Stimulated activated CD4-positive, alpha-beta T cell treated with anti-CD3 and anti-CD28 coated beads, Interleukin-2, amount 100 ng/mL, for 48 hours (primary cell): Measurements from ENCODE around the gene E4F1.
A peak's percentile ranks its signal among the peaks of the same experiment; 100 is the strongest.
"Not testable (repeated sequence)": the region's sequence is repeated elsewhere in the genome, so short reads cannot be mapped to it uniquely, and the experiment has no call there.

ENCODE experiments used
- DNase-seq, 2 donors: peaks; one replicate each; pipeline ENCODE4 v3.0.0-alpha.2; 2020

E4F1 gene

DNA sequence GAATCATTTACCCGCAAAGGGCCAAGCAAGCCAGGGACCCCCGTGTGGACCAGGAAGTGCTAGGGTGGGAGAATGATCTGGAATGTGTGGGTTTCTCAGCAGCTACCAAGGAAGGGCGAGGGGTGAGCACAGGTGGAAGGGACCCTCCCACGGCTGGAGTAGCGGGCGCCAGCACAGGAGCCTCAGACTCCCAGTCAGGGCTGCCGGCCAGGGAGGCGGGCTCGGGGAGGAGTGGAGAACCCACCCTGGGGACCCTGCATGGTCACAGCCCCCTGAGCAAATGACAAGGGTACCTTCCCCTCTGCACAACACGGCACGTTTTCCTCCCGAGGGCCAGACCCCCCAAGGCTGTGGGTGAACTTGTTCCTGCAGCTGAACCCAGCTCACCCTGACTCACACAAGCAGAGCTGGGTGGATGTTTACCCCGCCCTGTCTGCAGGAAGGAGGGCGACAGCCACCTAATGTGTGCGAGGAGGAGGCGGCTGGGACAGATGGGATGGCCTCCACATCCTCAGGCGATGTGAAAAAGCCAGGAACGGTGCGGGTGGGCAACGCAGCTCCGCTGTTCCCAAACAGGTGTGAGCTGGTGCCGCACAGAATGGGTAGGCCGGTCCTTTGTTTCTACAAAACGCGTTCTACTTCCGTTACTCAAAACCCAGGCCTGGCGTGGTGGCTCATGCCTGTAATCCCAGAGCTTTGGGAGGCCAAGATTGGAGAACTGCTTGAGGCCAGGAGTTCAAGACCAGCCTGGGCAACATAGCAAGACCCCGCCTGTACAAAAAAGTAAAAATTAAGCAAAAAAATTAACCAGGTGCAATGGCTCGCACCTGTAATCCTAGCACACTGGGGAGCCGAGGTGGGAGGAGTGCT is 21.8 kb downstream of the E4F1 start:
- no peak for DNase-seq

DNA sequence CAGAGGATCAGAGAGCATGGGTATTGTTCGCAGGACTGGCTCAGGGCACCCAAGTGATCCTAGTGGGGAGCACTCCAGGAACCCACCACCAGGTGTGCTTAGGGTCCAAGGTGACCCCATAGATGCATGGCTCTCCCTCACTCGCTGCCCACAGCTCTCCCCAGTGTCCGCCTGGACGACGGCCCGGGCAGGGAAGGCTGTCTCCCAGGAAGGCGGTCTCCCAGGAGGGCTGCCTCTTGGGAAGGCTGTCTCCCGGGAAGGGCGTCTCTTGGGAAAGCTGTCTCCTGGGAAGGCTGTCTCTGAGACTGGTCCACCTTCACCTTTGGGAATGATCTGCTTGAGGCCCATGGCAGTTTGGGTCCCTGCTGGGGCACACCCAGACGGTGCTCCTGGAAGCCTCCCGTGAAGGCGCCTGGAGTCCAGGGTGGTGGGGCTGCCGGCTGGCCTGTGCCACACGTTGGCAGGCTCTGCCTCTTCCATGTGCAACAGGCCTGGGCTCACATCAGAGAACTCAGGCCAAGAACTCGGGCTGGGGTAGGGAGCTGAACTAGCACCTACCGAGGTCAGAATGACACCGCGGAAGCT is 23.0 kb downstream of the E4F1 start:
- no peak for DNase-seq

- DNase-seq, result peak in 1 of 2 donors; percentile 31
Measured at GRCh38 chr16:2250652-2251295, 27.4 kb downstream of the E4F1 start.

DNA sequence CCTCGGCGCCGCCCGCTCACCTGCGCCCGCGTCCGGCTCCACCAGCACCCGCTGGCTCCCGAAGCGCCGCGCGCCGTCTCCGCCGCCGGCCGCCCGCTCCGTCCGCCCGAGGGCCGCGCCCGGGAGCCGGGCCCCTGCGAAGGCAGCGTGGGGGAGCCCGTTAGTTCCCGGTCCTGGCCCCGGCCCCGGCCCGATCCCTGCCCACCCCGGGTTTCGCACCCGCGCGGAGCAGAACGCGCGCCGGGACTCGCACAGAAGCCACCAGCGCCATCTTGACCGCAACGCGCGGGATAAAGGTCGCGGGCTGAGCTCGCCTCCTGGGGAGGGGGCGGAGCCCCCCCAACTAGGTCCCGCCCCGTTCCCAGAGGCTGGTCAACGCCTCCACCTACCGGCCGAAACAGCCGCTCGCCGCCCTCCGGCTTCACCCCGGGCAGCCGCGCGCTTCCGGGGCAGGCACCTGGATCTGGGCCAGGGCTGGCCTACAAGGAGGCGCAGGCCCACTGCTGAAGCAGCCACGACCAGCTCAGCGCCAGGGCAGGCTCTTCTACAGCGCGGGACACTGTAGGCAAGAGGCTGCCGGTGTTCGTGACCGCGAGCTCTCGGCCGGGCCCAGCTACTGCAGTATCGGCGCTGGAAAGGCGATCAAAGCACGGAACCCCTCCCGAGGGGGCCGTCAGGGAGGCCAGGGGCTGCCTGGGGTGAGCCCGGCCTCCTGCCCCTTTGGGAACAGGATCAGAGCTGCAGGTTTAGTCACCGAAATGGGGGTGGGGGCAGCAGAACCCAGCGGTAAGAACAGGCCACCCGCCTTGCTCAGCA is 28.1 kb downstream of the E4F1 start, which contains the start of gene ECI1:
TSS of gene ECI1 (minus strand) at position 292 of the 816 bp plus-strand sequence. CDS start at position 271, 21 bp downstream.
- DNase-seq, result peak; percentile 76 to 80

DNA sequence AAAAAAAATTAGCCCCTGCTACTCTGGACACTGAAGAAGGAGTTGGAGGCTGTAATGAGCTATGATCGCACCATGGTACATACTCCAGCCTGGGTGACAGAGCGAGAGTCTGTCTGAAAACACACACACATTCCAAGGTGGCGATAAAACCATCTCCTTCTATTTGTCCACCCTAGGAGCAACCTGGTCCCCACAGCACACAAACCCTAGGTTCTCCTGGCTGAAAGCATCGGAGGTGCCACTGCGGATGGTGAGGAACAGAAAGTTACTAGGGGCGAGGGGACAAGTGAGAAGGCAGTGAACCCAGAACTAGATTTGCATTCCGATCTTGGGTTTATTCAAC is 29.4 kb downstream of the E4F1 start:
- DNase-seq, result no peak

- no peak for DNase-seq
Measured at GRCh38 chr16:2253293-2253692, 29.9 kb downstream of the E4F1 start.

DNA sequence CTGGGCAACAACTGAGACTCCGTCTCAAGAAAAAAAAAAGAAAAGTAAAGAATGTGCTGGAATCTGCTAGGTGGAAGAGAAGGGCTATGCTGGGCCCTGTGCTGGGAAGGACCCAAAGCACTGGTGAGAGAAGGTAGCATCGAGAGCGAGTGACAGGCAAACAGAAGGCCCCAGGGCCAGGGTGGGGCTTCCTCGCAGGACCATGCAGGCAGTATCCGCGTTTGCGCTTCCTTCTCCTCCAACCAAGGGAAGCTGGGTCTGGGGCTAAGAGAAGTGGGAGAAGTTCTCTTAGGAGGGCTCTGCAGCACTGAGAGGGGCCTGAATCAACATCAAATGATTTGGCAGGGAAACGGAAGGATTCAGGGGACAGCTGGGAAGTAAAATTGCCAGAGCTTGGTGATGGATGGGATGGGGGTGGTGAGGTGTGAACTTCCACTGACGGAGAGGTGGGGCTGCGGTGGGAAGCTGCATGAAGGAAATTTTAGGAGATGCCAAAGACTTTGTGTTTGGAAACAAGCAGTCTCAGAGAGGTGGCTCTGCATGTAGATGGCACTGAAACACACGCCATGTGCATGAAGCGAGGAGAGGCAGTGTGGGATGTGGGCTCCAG is 33.2 kb downstream of the E4F1 start:
- no peak for DNase-seq

GRCh38 chr16:2257726-2258125 is 34.3 kb downstream of the E4F1 start:
- DNase-seq, result no peak

GRCh38 chr16:2258530-2258929 is 35.1 kb downstream of the E4F1 start:
- not testable (repeated sequence) for DNase-seq

DNA sequence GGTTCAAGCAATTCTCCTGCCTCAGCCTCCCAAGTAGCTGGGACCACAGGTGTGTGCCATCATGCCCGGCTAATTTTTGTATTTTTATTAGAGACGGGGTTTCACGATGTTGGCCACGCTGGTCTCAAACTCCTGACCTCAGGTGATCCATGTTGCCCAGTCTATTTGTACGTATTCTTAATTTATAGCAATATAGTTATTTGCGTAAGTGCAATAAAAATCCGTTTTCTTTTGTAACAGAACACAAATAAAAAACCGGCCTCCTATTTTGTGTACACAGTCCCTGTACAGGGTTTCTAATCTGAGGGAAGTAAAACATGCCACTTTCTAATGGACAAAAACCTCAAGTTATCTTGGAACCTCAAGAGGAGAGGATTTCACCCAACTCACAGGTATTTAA is 36.9 kb downstream of the E4F1 start:
- no peak for DNase-seq

GRCh38 chr16:2263026-2263425 is 39.6 kb downstream of the E4F1 start:
- DNase-seq, result not testable (repeated sequence)

GRCh38 chr16:2266887-2267286 is 43.5 kb downstream of the E4F1 start:
- not testable (repeated sequence) for DNase-seq

DNA sequence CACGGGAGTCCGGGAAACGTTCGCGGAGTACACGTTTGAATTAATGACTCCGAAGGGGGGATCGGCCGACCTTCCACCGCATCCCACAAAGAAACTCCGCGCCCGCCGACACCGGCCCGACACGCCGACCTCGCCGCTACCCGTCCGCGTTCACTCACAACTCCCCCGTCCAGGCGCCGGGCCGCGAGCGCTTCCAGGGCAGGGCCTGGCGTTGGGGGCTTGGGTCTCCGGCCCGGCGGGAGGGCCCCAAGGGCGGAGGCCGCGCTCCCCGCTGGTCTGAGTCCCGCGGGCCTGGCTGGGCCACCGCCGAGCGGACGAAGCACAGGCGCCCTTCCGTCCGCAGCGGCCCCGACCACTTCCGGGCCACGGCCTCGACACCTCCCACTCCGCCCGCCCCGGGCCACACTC is 44.1 kb downstream of the E4F1 start:
- DNase-seq, result not testable (repeated sequence)

DNA sequence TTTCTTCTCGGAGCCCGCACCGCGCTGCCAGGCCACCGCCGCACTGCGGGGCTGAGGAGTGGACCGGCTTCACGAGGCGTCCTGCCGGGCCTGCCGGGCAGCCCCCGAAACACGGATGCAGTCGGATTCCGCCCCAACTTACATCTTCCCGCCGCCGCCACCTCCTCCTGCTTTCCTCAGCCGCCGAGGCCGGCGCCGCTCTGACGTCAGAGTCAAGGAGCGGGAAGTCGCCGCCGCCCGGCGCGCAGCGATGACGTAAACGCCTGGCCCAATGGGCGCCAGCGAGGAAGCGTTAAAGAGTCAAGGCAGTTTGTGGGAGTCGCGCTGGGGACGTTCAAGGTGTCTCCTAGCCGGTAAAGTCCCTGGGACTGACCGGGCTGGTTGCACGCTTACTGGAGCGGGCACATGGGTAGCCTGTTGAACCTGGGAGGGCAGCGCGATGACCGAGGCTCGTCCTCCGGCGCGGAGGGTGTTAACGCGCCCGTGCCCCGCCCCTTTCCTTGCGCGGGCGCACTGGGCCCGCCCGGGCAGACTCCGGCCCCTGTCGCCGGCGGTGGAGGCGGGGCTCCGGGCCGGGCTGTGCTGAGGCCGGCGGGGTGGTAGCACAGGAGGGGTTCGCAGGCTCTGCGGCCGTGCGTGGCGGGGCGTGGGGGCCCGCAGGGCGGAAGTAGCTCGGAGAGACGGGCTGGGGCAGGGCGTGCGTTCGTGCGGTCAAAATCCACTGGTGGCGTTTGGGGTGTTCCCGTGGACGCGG is 44.7 kb downstream of the E4F1 start, which contains the start of gene RNPS1:
TSS of gene RNPS1 (minus strand) at position 214 of the 754 bp plus-strand sequence. CDS start 3,483 bp downstream, outside the sequence.
- peak; percentile 97 to 98 for DNase-seq

DNA sequence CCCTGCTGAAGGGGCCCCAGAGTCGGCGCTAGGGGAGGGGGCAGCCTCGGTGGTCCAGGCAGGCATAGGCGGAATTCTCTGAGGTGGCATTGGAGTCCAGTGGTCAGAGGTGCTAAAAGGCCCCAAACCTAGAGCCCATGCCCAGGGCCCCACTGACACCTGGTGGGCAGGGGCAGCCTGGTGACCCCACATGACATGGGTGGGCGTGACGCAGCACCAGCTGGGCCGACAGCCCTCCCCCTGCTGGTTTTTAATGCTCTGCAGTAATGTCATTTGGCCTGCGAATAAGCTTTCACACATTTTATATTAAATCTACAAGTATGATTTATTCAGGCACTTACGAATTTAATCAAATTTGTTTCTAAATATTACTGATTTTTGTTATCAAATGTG is 46.7 kb downstream of the E4F1 start:
- no peak for DNase-seq

GRCh38 chr16:2270588-2271470 is 47.4 kb downstream of the E4F1 start:
- DNase-seq, result no peak

DNA sequence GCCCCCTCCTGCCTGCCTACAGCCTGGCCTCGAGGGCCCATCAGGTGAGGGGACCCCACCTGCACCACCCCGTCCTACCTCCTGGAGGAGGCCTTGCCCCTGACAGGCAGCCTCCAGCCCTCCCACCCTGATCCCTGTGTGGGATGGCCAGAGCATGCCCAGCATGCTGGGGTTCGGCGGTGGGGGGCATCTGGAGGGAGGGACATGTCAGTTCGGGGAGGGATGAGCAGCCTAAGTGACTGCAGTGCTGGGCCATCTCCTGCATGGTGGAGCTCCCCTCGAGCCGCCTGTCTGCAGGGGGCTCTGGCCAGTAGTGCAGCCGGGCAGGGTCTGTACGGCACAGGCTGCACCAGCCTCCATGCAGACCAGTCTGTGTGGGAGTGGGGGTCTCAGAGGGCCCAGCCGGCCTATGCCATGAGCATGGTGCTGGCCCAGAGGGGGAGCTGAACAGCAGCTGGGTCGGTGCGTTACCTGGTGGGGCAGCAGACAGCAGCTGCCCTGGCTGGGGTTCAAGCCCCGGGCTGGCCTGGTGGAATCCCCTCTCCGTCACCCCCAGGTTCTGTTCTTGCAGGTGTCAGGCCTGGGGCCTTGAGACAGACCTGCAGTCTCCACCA is 48.6 kb downstream of the E4F1 start:
- DNase-seq, result no peak

DNA sequence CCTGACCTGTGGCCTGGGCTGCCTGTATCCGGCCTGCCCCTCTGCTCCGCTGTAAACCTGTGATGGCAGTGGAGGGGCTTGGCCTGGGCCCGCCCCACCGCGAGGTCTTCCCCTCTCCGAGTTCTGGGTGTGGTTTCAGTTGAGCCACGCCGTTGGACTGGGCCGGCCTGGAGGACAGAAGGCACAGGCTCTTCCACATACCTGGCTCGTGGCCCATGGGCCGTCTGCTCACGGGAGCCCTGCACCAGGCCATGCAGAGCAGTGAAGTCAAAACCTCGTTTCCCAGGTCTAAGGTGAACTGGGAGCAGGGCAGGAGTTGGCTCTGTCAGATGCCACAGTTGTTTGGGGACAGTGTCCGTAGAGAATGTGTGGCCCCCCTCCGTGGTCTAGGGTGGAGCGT is 50.1 kb downstream of the E4F1 start:
- no peak for DNase-seq

DNA sequence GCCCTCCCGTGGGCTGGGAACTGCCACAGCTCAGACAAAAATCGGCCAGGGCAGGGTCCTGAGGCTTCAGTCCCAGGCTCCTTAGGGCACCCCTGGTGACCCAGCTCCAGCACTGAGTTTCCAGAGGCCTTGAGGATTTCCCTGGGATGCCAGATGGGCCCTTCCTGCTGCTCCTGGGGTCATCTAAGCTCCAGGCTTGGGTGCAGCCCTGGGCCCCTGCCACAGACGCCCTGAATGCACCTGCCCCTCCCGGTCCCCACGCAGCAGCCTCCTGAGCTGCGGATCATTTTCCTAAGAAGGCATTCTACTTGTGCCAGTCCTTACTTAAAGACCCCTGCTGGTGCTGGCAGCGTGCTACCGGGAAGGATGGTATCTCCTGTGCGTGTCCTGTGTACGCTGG is 50.5 kb downstream of the E4F1 start:
- DNase-seq, result no peak
